Gastroesophageal sphincter (tissue), 4 donors: ENCODE measurements around the gene EHHADH. TPM values are rescaled to one million over a fixed set of nuclear protein-coding genes. Genes with fewer than 3 reads are reported as not detected.
A peak's percentile ranks its signal among the peaks of the same experiment; 100 is the strongest.
"Not testable (repeated sequence)": the region's sequence is repeated elsewhere in the genome, so short reads cannot be mapped to it uniquely, and the experiment has no call there.

Experiments used
- ATAC-seq: fragments of 150-250 bp; one replicate; pipeline ENCODE4 v1.9.1; 2016; ENCODE audit warnings: mild to moderate bottlenecking, moderate library complexity
- H3K27ac ChIP-seq, 4 donors: fragments of 200-600 bp; sonication (generic) in 3 of 4; 1 replicate in 3 of 4; 2 replicates in 1 of 4; pipeline ENCODE4 v1.5.1; 2016 to 2019
- H3K27me3 ChIP-seq: fragments of 200-600 bp; sonication (generic); one replicate; pipeline ENCODE4 v1.5.1; 2019
- H3K36me3 ChIP-seq, 2 donors: fragments of 200-600 bp; sonication (generic); one replicate each; pipeline ENCODE4 v1.5.1; 2019; ENCODE audit warnings: control low read depth in 1 of 2
- H3K4me1 ChIP-seq, 3 donors: fragments of 200-600 bp; sonication (generic); 1 replicate in 2 of 3; 2 replicates in 1 of 3; pipeline ENCODE4 v1.5.1; 2016 to 2019; ENCODE audit warnings: control low read depth in 2 of 3
- H3K4me3 ChIP-seq, 2 donors: fragments of 200-600 bp; sonication (generic); one replicate each; pipeline ENCODE4 v1.5.1; 2019; ENCODE audit warnings: mild to moderate bottlenecking in 1 of 2, moderate library complexity in 1 of 2
- H3K9me3 ChIP-seq, 3 donors: fragments of 200-600 bp; sonication (generic); one replicate each; pipeline ENCODE4 v1.5.1; 2017 to 2019; ENCODE audit warnings: control low read depth in 2 of 3
- EP300 ChIP-seq: sonication (generic); formaldehyde crosslinking; IDR thresholded peaks from one replicate; pipeline ENCODE4 v1.6.1; 2017; ENCODE audit warnings: antibody characterized with exemption, mild to moderate bottlenecking
- POLR2A ChIP-seq, 2 donors: fragments of 450-650 bp; IDR thresholded peaks; one replicate each; pipeline ENCODE4 v1.6.1; 2017; ENCODE audit warnings: antibody characterized with exemption in 2 of 2, mild to moderate bottlenecking in 2 of 2, moderate library complexity in 1 of 2
- POLR2AphosphoS5 ChIP-seq: sonication (generic); formaldehyde crosslinking; IDR thresholded peaks from one replicate; pipeline ENCODE4 v1.6.1; 2017; ENCODE audit warnings: antibody characterized with exemption
- WGBS, 2 donors: methylation state at CpG; one replicate each; pipeline ENCODE4 v1.1.5; 2018; ENCODE audit warnings: low coverage in 1 of 2; 5-methylcytosine and 5-hydroxymethylcytosine counted together
- total RNA-seq, 4 donors: library from RNA; depleted of rRNA; stranded (reverse); fragments of >200 nt; gene quantifications; one replicate each; pipeline ENCODE4 v1.1.0, GENCODE V29; 2016
- TF ChIP-seq, protein P1 (sequence below), 4 experiments: fragments of 200-600 bp in 2 of 4; fragments of 450-650 bp in 2 of 4; sonication (generic) in 1 of 4; IDR thresholded peaks; one replicate each; pipeline ENCODE4 v1.5.1; 2017 to 2019; ENCODE audit warnings: antibody characterized with exemption in 4 of 4, mild to moderate bottlenecking in 2 of 4, moderate library complexity in 2 of 4

Gene EHHADH
- total RNA-seq, 4 donors from 2014 or later: 2.6 to 7.2 (median 4.3) TPM

DNA sequence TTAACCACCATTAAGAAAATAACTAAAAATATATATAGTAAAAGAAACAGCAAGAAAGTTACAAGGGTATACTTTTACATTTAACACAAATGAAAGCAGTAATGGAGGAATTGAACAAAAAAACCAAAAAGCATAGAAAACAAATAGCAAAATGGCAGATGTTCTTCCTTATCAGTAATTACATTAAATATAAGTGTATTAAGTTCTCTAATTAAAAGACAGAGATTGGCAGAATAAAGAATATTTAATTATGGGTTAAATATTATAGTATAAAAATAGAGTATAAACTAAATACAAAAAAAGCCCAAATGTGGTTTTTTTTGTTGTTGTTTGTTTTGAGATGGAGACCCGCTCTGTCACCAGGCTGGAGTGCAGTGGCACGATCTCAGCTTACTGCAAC is 20.5 kb downstream of the EHHADH start:
- Histone ChIP-seq H3K9me3 (peaks cover 0 to 58% (median 0%) of the 10 kb centered on the region in 3 donors), H3K36me3 (peaks cover 0 to 37% of the 10 kb centered on the region in 2 donors), H3K4me1 (no peaks in the 10 kb centered on the region), H3K4me3 (no peak overlapping the region), H3K27me3 (no peaks in the 10 kb centered on the region), H3K27ac (no peak overlapping the region)
- TF ChIP-seq, protein P1, sequence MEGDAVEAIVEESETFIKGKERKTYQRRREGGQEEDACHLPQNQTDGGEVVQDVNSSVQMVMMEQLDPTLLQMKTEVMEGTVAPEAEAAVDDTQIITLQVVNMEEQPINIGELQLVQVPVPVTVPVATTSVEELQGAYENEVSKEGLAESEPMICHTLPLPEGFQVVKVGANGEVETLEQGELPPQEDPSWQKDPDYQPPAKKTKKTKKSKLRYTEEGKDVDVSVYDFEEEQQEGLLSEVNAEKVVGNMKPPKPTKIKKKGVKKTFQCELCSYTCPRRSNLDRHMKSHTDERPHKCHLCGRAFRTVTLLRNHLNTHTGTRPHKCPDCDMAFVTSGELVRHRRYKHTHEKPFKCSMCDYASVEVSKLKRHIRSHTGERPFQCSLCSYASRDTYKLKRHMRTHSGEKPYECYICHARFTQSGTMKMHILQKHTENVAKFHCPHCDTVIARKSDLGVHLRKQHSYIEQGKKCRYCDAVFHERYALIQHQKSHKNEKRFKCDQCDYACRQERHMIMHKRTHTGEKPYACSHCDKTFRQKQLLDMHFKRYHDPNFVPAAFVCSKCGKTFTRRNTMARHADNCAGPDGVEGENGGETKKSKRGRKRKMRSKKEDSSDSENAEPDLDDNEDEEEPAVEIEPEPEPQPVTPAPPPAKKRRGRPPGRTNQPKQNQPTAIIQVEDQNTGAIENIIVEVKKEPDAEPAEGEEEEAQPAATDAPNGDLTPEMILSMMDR (IDR thresholded peaks at IDR 0.05): no peak
- no peak for TF ChIP-seq POLR2A (IDR thresholded peaks at IDR 0.05)
- no peak for TF ChIP-seq POLR2AphosphoS5
- no peak for TF ChIP-seq EP300
- WGBS, 2 donors: 89 to 94% methylated on average over 2 of the region's 2 CpGs
- no peak for ATAC-seq

DNA sequence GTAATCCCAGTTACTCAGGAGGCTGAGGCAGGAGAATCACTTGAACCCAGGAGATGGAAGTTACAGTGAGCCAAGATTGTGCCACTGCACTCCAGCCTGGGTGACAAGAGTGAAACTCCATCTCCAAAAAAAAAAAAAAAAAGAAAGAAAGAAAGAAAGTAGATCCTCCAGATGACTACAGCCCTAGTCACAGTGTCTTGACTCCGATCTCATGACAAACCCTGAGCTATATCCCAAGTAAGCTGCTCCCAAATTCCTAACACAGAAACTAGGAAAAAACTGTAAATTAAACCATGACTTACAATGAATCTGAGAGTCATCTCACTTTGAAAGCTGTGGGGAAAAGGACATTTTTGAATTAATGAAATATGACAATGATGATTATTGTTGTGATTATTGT is 27.3 kb downstream of the EHHADH start:
- H3K27me3 ChIP-seq, H3K4me3 ChIP-seq, H3K27ac ChIP-seq, H3K4me1 ChIP-seq, ATAC-seq, H3K9me3 ChIP-seq: not testable (repeated sequence)
- peaks cover 0 to 35% of the 10 kb centered on the region in 2 donors for H3K36me3 ChIP-seq
- WGBS, 2 donors: 100% methylated on average over 1 of the region's 1 CpG

DNA sequence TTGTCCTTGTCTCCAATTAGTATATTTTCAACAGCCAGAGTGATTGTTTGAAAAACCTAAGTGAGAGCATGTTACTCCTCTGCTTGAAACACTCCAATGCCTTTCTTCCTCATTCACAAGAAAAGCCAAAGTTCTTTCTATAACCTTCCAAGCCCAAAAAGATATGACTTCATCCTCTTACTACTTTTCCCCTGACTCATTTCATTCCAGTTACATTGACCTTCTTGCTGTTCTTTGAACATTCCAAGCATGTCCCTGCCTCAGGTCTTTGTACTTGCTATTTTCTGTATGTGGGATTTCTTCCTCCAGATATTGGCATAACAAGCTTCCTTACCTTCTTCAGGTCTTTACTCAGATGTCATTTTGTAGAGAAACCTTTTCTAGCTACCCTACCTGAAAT is 28.3 kb downstream of the EHHADH start:
- no peak for ATAC-seq
- H3K27me3 ChIP-seq: no peaks in the 10 kb centered on the region
- TF ChIP-seq POLR2AphosphoS5: no peak
- TF ChIP-seq, protein P1 (IDR thresholded peaks at IDR 0.05): no peak
- TF ChIP-seq POLR2A (IDR thresholded peaks at IDR 0.05): no peak
- no peak for TF ChIP-seq EP300
- H3K9me3 ChIP-seq: no peaks in the 10 kb centered on the region
- H3K27ac ChIP-seq: no peak overlapping the region
- H3K36me3 ChIP-seq: peaks cover 0 to 35% of the 10 kb centered on the region in 2 donors
- H3K4me1 ChIP-seq: no peaks in the 10 kb centered on the region
- no peak overlapping the region for H3K4me3 ChIP-seq

DNA sequence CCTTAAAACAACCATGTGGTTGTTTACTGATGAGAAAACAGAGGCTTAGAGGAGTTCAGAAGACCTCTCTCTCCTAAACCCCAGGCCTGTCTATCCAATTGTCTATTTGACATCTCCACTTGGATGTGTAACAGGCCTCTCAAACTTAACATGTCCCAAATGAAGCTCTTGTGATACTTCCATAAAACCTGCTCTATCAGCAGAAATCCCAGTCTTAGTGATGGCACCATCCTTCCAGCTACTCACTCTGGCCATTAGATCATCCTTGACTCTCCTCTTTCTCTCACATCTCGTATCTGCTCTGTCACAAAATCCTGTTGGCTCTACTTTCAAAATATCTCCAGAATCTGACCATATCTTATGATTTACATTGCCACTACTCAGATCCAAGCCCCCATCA is 28.8 kb downstream of the EHHADH start:
- peaks cover 0 to 35% of the 10 kb centered on the region in 2 donors for H3K36me3 ChIP-seq
- ATAC-seq: no peak
- no peaks in the 10 kb centered on the region for H3K9me3 ChIP-seq
- H3K27ac ChIP-seq: no peak overlapping the region
- TF ChIP-seq POLR2AphosphoS5 (no peak), EP300 (no peak), POLR2A (IDR thresholded peaks at IDR 0.05) (no peak)
- TF ChIP-seq, protein P1 (IDR thresholded peaks at IDR 0.05): no peak
- H3K27me3 ChIP-seq: no peaks in the 10 kb centered on the region
- 88 to 100% methylated on average over 1 of the region's 1 CpG for WGBS, 2 donors
- no peak overlapping the region for H3K4me3 ChIP-seq
- H3K4me1 ChIP-seq: no peaks in the 10 kb centered on the region

DNA sequence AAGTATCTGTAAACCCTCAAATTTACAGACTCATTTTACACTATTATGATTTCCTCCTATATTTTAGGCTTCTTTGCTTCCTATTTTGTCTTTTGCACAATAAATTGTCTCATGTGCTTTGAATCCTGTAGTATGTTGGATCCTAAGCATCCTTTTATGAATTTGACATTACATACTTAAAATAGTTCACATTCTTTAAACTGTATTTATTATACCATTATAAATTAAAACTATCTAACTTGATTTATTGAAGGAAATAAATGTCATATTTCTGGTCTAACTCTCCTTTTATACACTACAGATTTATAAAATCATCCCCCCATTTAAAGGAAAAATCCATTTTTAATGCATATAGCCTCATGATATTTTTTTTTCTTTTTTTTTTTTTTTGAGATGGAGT is 32.6 kb downstream of the EHHADH start:
- H3K9me3 ChIP-seq: no peaks in the 10 kb centered on the region
- no peak overlapping the region for H3K27ac ChIP-seq
- H3K36me3 ChIP-seq: peaks cover 0 to 20% of the 10 kb centered on the region in 2 donors
- H3K27me3 ChIP-seq: no peaks in the 10 kb centered on the region
- TF ChIP-seq POLR2A (IDR thresholded peaks at IDR 0.05) (no peak), POLR2AphosphoS5 (no peak), EP300 (no peak)
- TF ChIP-seq, protein P1 (IDR thresholded peaks at IDR 0.05): no peak
- H3K4me3 ChIP-seq: no peak overlapping the region
- H3K4me1 ChIP-seq: no peaks in the 10 kb centered on the region
- ATAC-seq: no peak

DNA sequence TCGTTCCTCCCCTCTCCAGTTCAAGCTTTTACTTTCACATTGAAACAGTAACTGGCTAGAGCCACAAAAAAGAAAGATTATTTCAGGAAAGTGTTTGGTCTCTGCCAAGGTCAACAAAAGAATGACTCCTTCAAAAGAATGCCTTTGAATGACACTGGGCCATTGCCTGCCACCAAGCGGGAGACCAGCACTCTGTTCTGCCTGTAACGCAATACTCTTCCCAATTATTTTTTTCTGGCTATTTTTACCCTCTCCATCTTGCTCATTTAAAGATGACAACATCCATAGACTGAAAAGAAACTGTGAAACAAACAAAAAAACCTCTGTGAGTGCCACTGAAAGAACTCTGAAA is 37.3 kb downstream of the EHHADH start:
- TF ChIP-seq POLR2A (IDR thresholded peaks at IDR 0.05): no peak
- TF ChIP-seq, protein P1 (IDR thresholded peaks at IDR 0.05): no peak
- TF ChIP-seq POLR2AphosphoS5: no peak
- no peak for TF ChIP-seq EP300
- ATAC-seq: no peak
- no peaks in the 10 kb centered on the region for H3K36me3 ChIP-seq
- no peaks in the 10 kb centered on the region for H3K9me3 ChIP-seq
- 55 to 59% methylated on average over 3 of the region's 3 CpGs for WGBS, 2 donors
- peak overlapping the region in 2 of 4 donors; percentile 28 to 44 for H3K27ac ChIP-seq
- H3K27me3 ChIP-seq: no peaks in the 10 kb centered on the region
- no peaks in the 10 kb centered on the region for H3K4me1 ChIP-seq
- H3K4me3 ChIP-seq: peak overlapping the region; percentile 20 to 27
